Panc1 (cell line): ENCODE results near the gene PMS2. TPM values are rescaled to one million over a fixed set of nuclear protein-coding genes. Genes with fewer than 3 reads are reported as not detected.
A peak's percentile ranks its signal among the peaks of the same experiment; 100 is the strongest.

Source experiments
- ATAC-seq: fragments of 200-7000 bp; cut with Tn5 transposase; 2 replicates; pipeline ENCODE4 v1.9.1; 2020; ENCODE audit warnings: mild to moderate bottlenecking, moderate library complexity
- Bru-seq: library from RNA; stranded (reverse); fragments of 400-500 nt; gene quantifications from one replicate; lab custom pipeline; 2021; lab: Mats Ljungman, UMichigan
- BruChase-seq, 2 experiments: library from RNA; stranded (reverse); fragments of 400-500 nt; gene quantifications; one replicate each; lab custom pipeline; 2021; lab: Mats Ljungman, UMichigan
- BruUV-seq: library from RNA; stranded (reverse); fragments of 400-500 nt; replicated peaks from 2 replicates; lab custom pipeline; 2021; lab: Mats Ljungman, UMichigan
- CTCF ChIA-PET: fragments of 300-600 bp; sonication (Branson Sonifier 250); formaldehyde crosslinking; loops from one replicate; lab custom pipeline; 2022; ENCODE audit warnings: antibody characterized with exemption; lab: Charles Lee
- POLR2A ChIA-PET: fragments of 300-600 bp; sonication (Branson Sonifier 250); formaldehyde crosslinking; loops from one replicate; lab custom pipeline; 2022; ENCODE audit warnings: antibody characterized with exemption; lab: Charles Lee
- DNase-seq: peaks from one replicate; pipeline ENCODE4 v3.0.0-alpha.2; 2010; ENCODE audit warnings: low read depth, low spot score
- H3K27ac ChIP-seq: 2 replicates; pipeline ENCODE4 v1.5.1; 2011; ENCODE audit warnings: mild to moderate bottlenecking, low read length, inconsistent platforms
- H3K27me3 ChIP-seq: fragments of 200-500 bp; sonication (Bioruptor generic); 2 replicates; pipeline ENCODE4 v1.6.0; 2014; ENCODE audit warnings: low read length, inconsistent platforms; ENCODE audit not compliant: control insufficient read depth, insufficient read depth
- H3K36me3 ChIP-seq: fragments of 200-500 bp; sonication (Bioruptor generic); 2 replicates; pipeline ENCODE4 v1.5.1; 2014; ENCODE audit warnings: inconsistent platforms, mild to moderate bottlenecking, low read length, moderate library complexity; ENCODE audit not compliant: control insufficient read depth, insufficient read depth
- H3K4me1 ChIP-seq: 2 replicates; pipeline ENCODE4 v1.5.1; 2011; ENCODE audit warnings: inconsistent platforms, mild to moderate bottlenecking, low read length, moderate library complexity; ENCODE audit not compliant: control insufficient read depth, insufficient read depth
- H3K4me3 ChIP-seq, 2 experiments: 2 replicates each; pipeline ENCODE4 v1.5.1; 2011 to 2012; ENCODE audit warnings: low read depth in 2 of 2, low read length in 2 of 2, mild to moderate bottlenecking in 2 of 2, inconsistent platforms in 1 of 2, moderate library complexity in 1 of 2
- H3K9me3 ChIP-seq: fragments of 200-500 bp; sonication (Bioruptor generic); 2 replicates; pipeline ENCODE4 v1.5.1; 2014; ENCODE audit warnings: low read depth, mild to moderate bottlenecking, inconsistent platforms, low read length, moderate library complexity; ENCODE audit not compliant: control insufficient read depth, insufficient read depth
- POLR2AphosphoS5 ChIP-seq: IDR thresholded peaks from 2 replicates; pipeline ENCODE4 v1.6.1; 2012; ENCODE audit warnings: mild to moderate bottlenecking, low read depth, low read length, moderate library complexity
- SIN3A ChIP-seq: IDR thresholded peaks from 2 replicates; pipeline ENCODE4 v1.6.1; 2012; ENCODE audit warnings: low read depth, mild to moderate bottlenecking, low read length, moderate library complexity, borderline replicate concordance; ENCODE audit not compliant: insufficient read depth
- TCF7L2 ChIP-seq: IDR thresholded peaks from 2 replicates; pipeline ENCODE4 v1.6.1; 2011; ENCODE audit warnings: mild to moderate bottlenecking, low read depth, low read length, inconsistent platforms
- in situ Hi-C: cut with HindIII; loops from 2 replicates; pipeline ENCODE4 v1.10.0; 2016; ENCODE audit warnings: low sequenced_read_pairs, low pct_unique_long_range_greater_than_20kb
- intact Hi-C: fragments of 100-400 bp; cut with micrococcal nuclease; formaldehyde crosslinking; loops from one replicate; pipeline ENCODE4 v1.10.0; 2022; ENCODE audit not compliant: unreplicated experiment
- long read RNA-seq: library from polyadenylated mRNA; unstranded; transcript quantifications from one replicate; pipeline ENCODE4 v2.0.0, GENCODE V29; 2021; ENCODE audit not compliant: unreplicated experiment
- polyA plus RNA-seq: library from polyadenylated mRNA; unstranded; fragments of >200 nt; gene quantifications from one replicate; pipeline ENCODE4 v1.2.1, GENCODE V29; 2012; ENCODE audit warnings: missing spikeins; ENCODE audit not compliant: insufficient read length
- total RNA-seq: library from RNA; stranded (reverse); gene quantifications from one replicate; pipeline ENCODE4 v1.2.1, GENCODE V29; 2021; ENCODE audit not compliant: unreplicated experiment
- TF ChIP-seq, protein P1 (sequence below): fragments of 450-650 bp; IDR thresholded peaks from 2 replicates; pipeline ENCODE4 v1.5.1; 2017; ENCODE audit warnings: mild to moderate bottlenecking
- TF ChIP-seq, protein P2 (sequence below), 2 experiments: IDR thresholded peaks; 2 replicates each; pipeline ENCODE4 v1.6.1; 2011 to 2012; ENCODE audit warnings: low read depth in 2 of 2, control low read depth in 1 of 2, low read length in 1 of 2, mild to moderate bottlenecking in 1 of 2, moderate library complexity in 1 of 2; ENCODE audit not compliant: insufficient read depth in 1 of 2

PMS2 gene, protein sequence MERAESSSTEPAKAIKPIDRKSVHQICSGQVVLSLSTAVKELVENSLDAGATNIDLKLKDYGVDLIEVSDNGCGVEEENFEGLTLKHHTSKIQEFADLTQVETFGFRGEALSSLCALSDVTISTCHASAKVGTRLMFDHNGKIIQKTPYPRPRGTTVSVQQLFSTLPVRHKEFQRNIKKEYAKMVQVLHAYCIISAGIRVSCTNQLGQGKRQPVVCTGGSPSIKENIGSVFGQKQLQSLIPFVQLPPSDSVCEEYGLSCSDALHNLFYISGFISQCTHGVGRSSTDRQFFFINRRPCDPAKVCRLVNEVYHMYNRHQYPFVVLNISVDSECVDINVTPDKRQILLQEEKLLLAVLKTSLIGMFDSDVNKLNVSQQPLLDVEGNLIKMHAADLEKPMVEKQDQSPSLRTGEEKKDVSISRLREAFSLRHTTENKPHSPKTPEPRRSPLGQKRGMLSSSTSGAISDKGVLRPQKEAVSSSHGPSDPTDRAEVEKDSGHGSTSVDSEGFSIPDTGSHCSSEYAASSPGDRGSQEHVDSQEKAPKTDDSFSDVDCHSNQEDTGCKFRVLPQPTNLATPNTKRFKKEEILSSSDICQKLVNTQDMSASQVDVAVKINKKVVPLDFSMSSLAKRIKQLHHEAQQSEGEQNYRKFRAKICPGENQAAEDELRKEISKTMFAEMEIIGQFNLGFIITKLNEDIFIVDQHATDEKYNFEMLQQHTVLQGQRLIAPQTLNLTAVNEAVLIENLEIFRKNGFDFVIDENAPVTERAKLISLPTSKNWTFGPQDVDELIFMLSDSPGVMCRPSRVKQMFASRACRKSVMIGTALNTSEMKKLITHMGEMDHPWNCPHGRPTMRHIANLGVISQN
- 40.2 TPM for total RNA-seq
- 29.2 TPM for polyA plus RNA-seq
- Bru-seq, nascent RNA = percentile 72 among the genes with signal in this experiment
- BruChase-seq, experiment 1, labeled RNA remaining after a 2-hour chase = percentile 77 among the genes with signal in this experiment
- BruChase-seq, experiment 2, labeled RNA remaining after a 6-hour chase = percentile 80 among the genes with signal in this experiment
- long read RNA-seq, transcript PMS2-201 (15 exons, 2,855 nt) = major isoform, 26 of 54 reads
- long read RNA-seq, partial matches to known transcripts = 16 of 54 reads
- long read RNA-seq, other reads (novel, unspliced or antisense) = 9 of 54 reads

DNA sequence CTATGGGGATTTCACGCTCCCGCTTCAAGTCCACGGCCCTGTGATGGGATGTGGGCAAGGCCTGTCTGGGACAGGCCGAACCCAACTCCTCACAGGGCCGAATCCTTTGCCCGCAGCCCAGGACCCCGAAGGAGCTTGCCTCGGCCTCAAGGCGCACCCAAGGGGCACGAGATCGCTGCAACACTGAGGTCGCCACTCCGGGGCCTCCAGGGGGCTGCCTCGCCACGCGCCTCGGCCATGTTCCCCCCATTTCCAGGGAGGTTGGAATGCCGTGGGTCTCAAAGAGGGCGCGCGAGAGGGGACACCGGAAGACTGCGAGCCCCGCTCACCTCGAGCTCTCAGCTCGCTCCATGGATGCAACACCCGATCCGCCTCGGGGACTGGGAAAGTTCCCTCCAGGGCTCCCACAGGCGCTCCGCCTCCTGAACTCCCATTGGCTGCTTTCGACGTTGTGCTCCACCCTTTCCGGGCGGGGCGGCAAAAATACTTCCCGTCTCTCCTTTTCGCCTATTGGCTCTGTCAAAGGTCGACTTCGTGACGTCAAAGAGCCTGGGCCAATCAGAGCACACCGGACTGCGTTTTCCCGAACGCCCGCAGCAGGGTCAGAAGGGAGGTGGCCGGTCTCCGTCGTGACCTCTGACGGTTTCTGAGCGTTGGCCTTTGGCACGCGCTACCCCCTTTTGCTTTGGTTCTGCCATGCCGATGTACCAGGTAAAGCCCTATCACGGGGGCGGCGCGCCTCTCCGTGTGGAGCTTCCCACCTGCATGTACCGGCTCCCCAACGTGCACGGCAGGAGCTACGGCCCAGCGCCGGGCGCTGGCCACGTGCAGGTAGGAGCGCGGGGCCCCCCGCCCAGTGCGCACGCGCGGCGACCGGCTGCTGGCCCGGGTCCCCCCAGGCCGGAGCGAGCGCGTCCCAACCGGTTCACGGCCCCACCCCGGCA is at the start of gene PMS2, which contains the start of gene AIMP2:
Gene PMS2 (minus strand): TSS at position 382 of the 944 bp plus-strand sequence. CDS start 30 bp downstream, at position 352.
Gene AIMP2 (plus strand): TSS at position 605 of the 944 bp plus-strand sequence. CDS start 92 bp downstream, at position 697.
- DNase-seq = peak; percentile 99
- Histone ChIP-seq H3K9me3 (no peaks in the 10 kb centered on the region), H3K4me1 (peaks cover 24% of the 10 kb centered on the region; the same call in 1 of the 2 replicates), H3K36me3 (peaks cover 8% of the 10 kb centered on the region; the same call in 1 of the 2 replicates), H3K4me3 (peak within 1 kb of the TSS; percentile 74 to 87), H3K27me3 (no peaks in the 10 kb centered on the region), H3K27ac (peak within 1 kb of the TSS; percentile 87)
- intact Hi-C loops = no loop called here
- in situ Hi-C loops = no loop called here
- peak; percentile 88 for TF ChIP-seq POLR2AphosphoS5
- 0 out of 2 replicates have a peak, but pooled peaks have one; percentile 28 for TF ChIP-seq TCF7L2
- TF ChIP-seq, protein P1, sequence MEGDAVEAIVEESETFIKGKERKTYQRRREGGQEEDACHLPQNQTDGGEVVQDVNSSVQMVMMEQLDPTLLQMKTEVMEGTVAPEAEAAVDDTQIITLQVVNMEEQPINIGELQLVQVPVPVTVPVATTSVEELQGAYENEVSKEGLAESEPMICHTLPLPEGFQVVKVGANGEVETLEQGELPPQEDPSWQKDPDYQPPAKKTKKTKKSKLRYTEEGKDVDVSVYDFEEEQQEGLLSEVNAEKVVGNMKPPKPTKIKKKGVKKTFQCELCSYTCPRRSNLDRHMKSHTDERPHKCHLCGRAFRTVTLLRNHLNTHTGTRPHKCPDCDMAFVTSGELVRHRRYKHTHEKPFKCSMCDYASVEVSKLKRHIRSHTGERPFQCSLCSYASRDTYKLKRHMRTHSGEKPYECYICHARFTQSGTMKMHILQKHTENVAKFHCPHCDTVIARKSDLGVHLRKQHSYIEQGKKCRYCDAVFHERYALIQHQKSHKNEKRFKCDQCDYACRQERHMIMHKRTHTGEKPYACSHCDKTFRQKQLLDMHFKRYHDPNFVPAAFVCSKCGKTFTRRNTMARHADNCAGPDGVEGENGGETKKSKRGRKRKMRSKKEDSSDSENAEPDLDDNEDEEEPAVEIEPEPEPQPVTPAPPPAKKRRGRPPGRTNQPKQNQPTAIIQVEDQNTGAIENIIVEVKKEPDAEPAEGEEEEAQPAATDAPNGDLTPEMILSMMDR = no peak
- TF ChIP-seq, protein P2, sequence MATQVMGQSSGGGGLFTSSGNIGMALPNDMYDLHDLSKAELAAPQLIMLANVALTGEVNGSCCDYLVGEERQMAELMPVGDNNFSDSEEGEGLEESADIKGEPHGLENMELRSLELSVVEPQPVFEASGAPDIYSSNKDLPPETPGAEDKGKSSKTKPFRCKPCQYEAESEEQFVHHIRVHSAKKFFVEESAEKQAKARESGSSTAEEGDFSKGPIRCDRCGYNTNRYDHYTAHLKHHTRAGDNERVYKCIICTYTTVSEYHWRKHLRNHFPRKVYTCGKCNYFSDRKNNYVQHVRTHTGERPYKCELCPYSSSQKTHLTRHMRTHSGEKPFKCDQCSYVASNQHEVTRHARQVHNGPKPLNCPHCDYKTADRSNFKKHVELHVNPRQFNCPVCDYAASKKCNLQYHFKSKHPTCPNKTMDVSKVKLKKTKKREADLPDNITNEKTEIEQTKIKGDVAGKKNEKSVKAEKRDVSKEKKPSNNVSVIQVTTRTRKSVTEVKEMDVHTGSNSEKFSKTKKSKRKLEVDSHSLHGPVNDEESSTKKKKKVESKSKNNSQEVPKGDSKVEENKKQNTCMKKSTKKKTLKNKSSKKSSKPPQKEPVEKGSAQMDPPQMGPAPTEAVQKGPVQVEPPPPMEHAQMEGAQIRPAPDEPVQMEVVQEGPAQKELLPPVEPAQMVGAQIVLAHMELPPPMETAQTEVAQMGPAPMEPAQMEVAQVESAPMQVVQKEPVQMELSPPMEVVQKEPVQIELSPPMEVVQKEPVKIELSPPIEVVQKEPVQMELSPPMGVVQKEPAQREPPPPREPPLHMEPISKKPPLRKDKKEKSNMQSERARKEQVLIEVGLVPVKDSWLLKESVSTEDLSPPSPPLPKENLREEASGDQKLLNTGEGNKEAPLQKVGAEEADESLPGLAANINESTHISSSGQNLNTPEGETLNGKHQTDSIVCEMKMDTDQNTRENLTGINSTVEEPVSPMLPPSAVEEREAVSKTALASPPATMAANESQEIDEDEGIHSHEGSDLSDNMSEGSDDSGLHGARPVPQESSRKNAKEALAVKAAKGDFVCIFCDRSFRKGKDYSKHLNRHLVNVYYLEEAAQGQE (IDR thresholded peaks at IDR 0.05; ENCODE audit: insufficient read depth in 1 of 2, low read depth in 2 of 2, low read length in 1 of 2) = peak in 1 of 2 experiments; percentile 56; a peak in 1 of 4 replicates
- peak; percentile 61; the same call in 1 of the 2 replicates for TF ChIP-seq SIN3A
- TSS peak; percentile 88 for BruUV-seq
- ChIA-PET CTCF (interaction anchor here (0.6 kb wide), 4 partner anchors 147 to 819 kb away, joined by 4 to 9 read pairs (median 6); no protein-coding TSS in a partner anchor), POLR2A (interaction anchor here (0.6 kb wide), 2 partner anchors 12 to 32 kb away, joined by 5 to 10 read pairs; no protein-coding TSS in a partner anchor)
- ATAC-seq = peak; percentile 98
